NCI-H1092 (cell line): Measurements from ENCODE around the gene ZNF500.
A peak's percentile ranks its signal among the peaks of the same experiment; 100 is the strongest.

Experiments used
- DNase-seq: peaks from one replicate; lab custom pipeline; 2025; lab: John Stamatoyannopoulos, UW

Gene ZNF500

GRCh38 chr16:4772351-4772750, 5.4 kb upstream of the ZNF500 start:
- no peak for DNase-seq

GRCh38 chr16:4771646-4772045, 4.7 kb upstream of the ZNF500 start:
- DNase-seq, result no peak

- no peak for DNase-seq
Measured at GRCh38 chr16:4769306-4769638, 2.3 kb upstream of the ZNF500 start.

- peak; percentile 95 for DNase-seq
Measured at GRCh38 chr16:4768549-4769305, 1.8 kb upstream of the ZNF500 start.

- no peak for DNase-seq
Measured at GRCh38 chr16:4767872-4768548, 1.0 kb upstream of the ZNF500 start.

GRCh38 chr16:4765511-4766474, 1.2 kb downstream of the ZNF500 start:
- no peak for DNase-seq

- DNase-seq, result no peak
Measured at GRCh38 chr16:4763791-4764190, 3.2 kb downstream of the ZNF500 start.

GRCh38 chr16:4762205-4762604, 4.8 kb downstream of the ZNF500 start:
- DNase-seq, result no peak

- no peak for DNase-seq
Measured at GRCh38 chr16:4760221-4760910, 6.6 kb downstream of the ZNF500 start.

- no peak for DNase-seq
Measured at GRCh38 chr16:4755687-4756086, 11.3 kb downstream of the ZNF500 start.

GRCh38 chr16:4754865-4755264, 12.1 kb downstream of the ZNF500 start:
- DNase-seq, result no peak

GRCh38 chr16:4753227-4753626, 13.7 kb downstream of the ZNF500 start:
- no peak for DNase-seq

GRCh38 chr16:4752351-4753100, 14.4 kb downstream of the ZNF500 start:
- DNase-seq, result no peak

GRCh38 chr16:4750896-4751295, 16.1 kb downstream of the ZNF500 start:
- DNase-seq, result no peak

GRCh38 chr16:4749700-4750257, 17.2 kb downstream of the ZNF500 start:
- DNase-seq, result no peak

- no peak for DNase-seq
Measured at GRCh38 chr16:4748682-4749411, 18.1 kb downstream of the ZNF500 start.

- no peak for DNase-seq
Measured at GRCh38 chr16:4747906-4748681, 18.9 kb downstream of the ZNF500 start.

- peak; percentile 1 for DNase-seq
Measured at GRCh38 chr16:4746991-4747574, 19.9 kb downstream of the ZNF500 start.

- no peak for DNase-seq
Measured at GRCh38 chr16:4746215-4746614, 20.7 kb downstream of the ZNF500 start.
